GM18909 (cell line): ENCODE data around the gene ARHGEF10L.

Experiments
- ATAC-seq: cut with Tn5 transposase; IDR thresholded peaks from one replicate; pipeline ENCODE4 v1.9.1; 2021; ENCODE audit warnings: mild to moderate bottlenecking; ENCODE audit not compliant: unreplicated experiment, poor library complexity

ARHGEF10L gene

GRCh38 chr1:17669866-17670451 lies 130.5 kb downstream of the ARHGEF10L start:
- no peak for ATAC-seq

GRCh38 chr1:17670587-17671313 lies 131.3 kb downstream of the ARHGEF10L start:
- ATAC-seq = no peak

GRCh38 chr1:17671314-17671705 lies 131.8 kb downstream of the ARHGEF10L start:
- ATAC-seq = no peak

- no peak for ATAC-seq
These were observed 132.2 kb downstream of the ARHGEF10L start for GRCh38 chr1:17671741-17672140.

GRCh38 chr1:17672226-17672625 lies 132.7 kb downstream of the ARHGEF10L start:
- no peak for ATAC-seq

GRCh38 chr1:17673329-17674072 lies 134.0 kb downstream of the ARHGEF10L start:
- ATAC-seq = no peak

GRCh38 chr1:17674726-17675500 lies 135.4 kb downstream of the ARHGEF10L start:
- ATAC-seq = no peak

- no peak for ATAC-seq
These were observed 136.2 kb downstream of the ARHGEF10L start for GRCh38 chr1:17675744-17676143.

- no peak for ATAC-seq
These were observed 137.0 kb downstream of the ARHGEF10L start for GRCh38 chr1:17676387-17677060.

- ATAC-seq = no peak
These were observed 138.5 kb downstream of the ARHGEF10L start for GRCh38 chr1:17678011-17678410.

GRCh38 chr1:17679856-17680255 lies 140.4 kb downstream of the ARHGEF10L start:
- no peak for ATAC-seq

- ATAC-seq = no peak
These were observed 140.8 kb downstream of the ARHGEF10L start for GRCh38 chr1:17680308-17680707.

GRCh38 chr1:17682400-17682799 lies 142.9 kb downstream of the ARHGEF10L start:
- no peak for ATAC-seq

GRCh38 chr1:17683598-17683997 lies 144.1 kb downstream of the ARHGEF10L start:
- no peak for ATAC-seq

GRCh38 chr1:17684810-17685209 lies 145.3 kb downstream of the ARHGEF10L start:
- no peak for ATAC-seq

GRCh38 chr1:17686258-17686657 lies 146.8 kb downstream of the ARHGEF10L start:
- no peak for ATAC-seq

- no peak for ATAC-seq
These were observed 147.6 kb downstream of the ARHGEF10L start for GRCh38 chr1:17687145-17687544.

- ATAC-seq = no peak
These were observed 148.8 kb downstream of the ARHGEF10L start for GRCh38 chr1:17688217-17688810.

GRCh38 chr1:17689011-17689410 lies 149.5 kb downstream of the ARHGEF10L start:
- ATAC-seq = no peak
